GM12872 (cell line): ENCODE measurements around the gene PCDHGA5.

Source experiments
- CTCF ChIP-seq: IDR thresholded peaks from 3 replicates; pipeline ENCODE4 v1.5.1; 2011; ENCODE audit warnings: low read depth, mild to moderate bottlenecking, low read length, moderate library complexity; ENCODE audit not compliant: insufficient read depth

Gene PCDHGA5

GRCh38 chr5:141389153-141390042, 25.4 kb downstream of the PCDHGA5 start:
- TF ChIP-seq CTCF: no peak

- 0 out of 3 replicates have a peak, but pooled peaks have one; percentile 12 for TF ChIP-seq CTCF
Measured at GRCh38 chr5:141392429-141393198, 28.7 kb downstream of the PCDHGA5 start, which contains the start of gene PCDHGA8. Gene PCDHGA8 (plus strand): TSS chr5:141392633. CDS start chr5:141392814, 181 bp downstream.

- TF ChIP-seq CTCF: no peak
Measured at GRCh38 chr5:141393267-141393666, 29.3 kb downstream of the PCDHGA5 start.

- peak; percentile 36; the same call in 1 of the 3 replicates for TF ChIP-seq CTCF
Measured at GRCh38 chr5:141397756-141398551, 34.0 kb downstream of the PCDHGA5 start, which contains the start of gene PCDHGB5. Gene PCDHGB5 (plus strand): TSS chr5:141397947. CDS start chr5:141398128, 181 bp downstream.

GRCh38 chr5:141398608-141399007, 34.6 kb downstream of the PCDHGA5 start:
- no peak for TF ChIP-seq CTCF

- no peak for TF ChIP-seq CTCF
Measured at GRCh38 chr5:141399555-141400258, 35.7 kb downstream of the PCDHGA5 start.
